ENCODE measurements around the gene G6PC2.

DNA sequence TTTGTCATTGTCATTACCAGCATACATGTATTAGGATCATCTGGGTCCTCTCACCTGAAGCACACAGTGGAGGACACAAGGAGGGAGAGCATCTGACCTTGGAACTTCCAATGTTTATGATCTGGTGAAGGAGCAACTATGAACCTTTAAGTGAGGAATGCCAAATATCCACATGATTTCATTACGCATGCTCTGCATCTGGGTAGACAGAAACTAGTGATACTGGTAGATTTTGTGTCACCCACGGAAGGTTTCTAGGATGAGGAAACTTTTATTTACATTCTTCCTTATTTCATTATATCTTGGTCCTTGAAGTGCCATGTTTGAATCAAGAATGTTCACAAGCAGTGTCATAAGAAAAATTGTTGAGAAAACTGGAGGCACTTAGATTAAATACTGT is 42.9 kb upstream of the G6PC2 start:
- TF ChIP-seq, protein P1, sequence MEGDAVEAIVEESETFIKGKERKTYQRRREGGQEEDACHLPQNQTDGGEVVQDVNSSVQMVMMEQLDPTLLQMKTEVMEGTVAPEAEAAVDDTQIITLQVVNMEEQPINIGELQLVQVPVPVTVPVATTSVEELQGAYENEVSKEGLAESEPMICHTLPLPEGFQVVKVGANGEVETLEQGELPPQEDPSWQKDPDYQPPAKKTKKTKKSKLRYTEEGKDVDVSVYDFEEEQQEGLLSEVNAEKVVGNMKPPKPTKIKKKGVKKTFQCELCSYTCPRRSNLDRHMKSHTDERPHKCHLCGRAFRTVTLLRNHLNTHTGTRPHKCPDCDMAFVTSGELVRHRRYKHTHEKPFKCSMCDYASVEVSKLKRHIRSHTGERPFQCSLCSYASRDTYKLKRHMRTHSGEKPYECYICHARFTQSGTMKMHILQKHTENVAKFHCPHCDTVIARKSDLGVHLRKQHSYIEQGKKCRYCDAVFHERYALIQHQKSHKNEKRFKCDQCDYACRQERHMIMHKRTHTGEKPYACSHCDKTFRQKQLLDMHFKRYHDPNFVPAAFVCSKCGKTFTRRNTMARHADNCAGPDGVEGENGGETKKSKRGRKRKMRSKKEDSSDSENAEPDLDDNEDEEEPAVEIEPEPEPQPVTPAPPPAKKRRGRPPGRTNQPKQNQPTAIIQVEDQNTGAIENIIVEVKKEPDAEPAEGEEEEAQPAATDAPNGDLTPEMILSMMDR (conservative IDR thresholded peaks at IDR 0.05; ENCODE audit: low read length) = no peak
- no peak for TF ChIP-seq EZH2phosphoT487 (IDR thresholded peaks at IDR 0.05; ENCODE audit: borderline replicate concordance, low read depth, low read length)
